Ecto neural progenitor cell (in vitro differentiated cells): ENCODE results near the gene RAMACL.
"Not testable (repeated sequence)": the region's sequence is repeated elsewhere in the genome, so short reads cannot be mapped to it uniquely, and the experiment has no call there.

Experiments used
- DNase-seq: peaks from one replicate; pipeline ENCODE4 v3.0.0-alpha.2; 2018; ENCODE audit warnings: low spot score

RAMACL gene

DNA sequence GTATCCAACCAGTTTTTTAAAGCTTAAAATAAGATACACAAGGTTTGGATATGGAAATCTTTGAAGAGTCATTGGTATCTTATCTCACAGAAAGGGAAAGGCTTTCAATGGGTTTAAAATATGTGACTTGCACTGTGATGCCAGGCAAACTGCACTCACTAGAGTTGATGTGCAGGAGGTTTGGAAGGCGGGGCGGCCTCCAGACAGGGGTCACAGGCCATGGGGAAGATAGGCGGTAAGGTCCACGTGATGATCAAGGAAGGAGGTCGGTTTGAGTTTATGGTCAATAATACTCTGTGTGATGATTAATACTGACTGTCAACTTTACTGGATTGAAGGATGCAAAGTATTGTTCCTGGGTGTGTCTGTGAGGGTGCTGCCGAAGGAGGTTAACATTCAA lies 9.5 kb upstream of the RAMACL start:
- DNase-seq, result no peak

DNA sequence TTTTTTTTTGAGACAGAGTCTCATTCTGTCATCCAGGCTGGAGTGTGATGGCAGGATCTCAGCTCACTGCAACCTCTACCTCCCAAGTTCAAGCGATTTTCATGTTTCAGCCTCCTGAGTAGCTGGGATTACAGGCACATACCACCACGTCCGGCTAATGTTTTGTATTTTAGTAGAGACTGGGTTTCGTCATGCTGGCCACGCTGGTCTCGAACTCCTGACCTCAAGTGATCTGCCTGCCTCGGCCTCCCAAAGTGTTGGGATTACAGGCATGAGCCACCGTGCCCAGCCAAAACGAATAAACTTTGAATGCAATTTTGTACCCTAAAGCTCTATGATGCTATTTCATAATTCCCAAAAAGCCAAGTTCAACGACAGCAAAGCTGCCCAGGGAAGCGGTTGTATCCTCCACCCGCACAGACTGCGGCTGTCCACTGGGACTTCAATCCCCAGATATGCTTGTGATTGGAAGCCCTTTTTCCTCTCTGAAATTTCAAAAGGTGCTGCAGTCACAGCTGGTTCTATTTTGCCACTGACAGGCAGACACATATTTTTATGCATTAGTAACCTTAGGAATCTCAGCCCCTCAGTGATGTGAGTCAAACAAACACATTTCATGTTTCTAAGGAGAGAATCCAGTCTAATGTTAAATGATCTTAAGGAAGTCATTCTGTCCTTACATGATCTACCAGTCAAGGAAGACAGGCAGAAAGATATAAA lies 8.7 kb upstream of the RAMACL start:
- DNase-seq, result no peak

DNA sequence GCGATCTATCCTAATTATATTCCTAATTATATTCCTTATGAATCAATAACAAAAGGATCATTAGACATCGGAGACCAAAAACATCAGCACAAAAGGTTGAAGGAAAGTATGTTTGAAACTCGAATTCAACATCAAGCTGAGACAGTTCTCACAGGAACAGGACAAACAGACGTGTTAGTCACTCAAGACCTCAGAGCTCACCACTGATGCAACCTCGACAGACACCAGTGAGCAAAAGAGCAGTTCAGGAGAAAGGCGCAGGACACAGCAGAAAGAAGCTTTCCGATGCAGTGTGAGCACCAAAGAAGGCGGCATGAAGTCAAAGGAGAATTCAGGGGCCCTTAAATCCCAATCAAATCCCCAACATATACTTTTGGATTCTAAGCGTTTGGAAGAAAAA lies 6.3 kb upstream of the RAMACL start:
- no peak for DNase-seq

DNA sequence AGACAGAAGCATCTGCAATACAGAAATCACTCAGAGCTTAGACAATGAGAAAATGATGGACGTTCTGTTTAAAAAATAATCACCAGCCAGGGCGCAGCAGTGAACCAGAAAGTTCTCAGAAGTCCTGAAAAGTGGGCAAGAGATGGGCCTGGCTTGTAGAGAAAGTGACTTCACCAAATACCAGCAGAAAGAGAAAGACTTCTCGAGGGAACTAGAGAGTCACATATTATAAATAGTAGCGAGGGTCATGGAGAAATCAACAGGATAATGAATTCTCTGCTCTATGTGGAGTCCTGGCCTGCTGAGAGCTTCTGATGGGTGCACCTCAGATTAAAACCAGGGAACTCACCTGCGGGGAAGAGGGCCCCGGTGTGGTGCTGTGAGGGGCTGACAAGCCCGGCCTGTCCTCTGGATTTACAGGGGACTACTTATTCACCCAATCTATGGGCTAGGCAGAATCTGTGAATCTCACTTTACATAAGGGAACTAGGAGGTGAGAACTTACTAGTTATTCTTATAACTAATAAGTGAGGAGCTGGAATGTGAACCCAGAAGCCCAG lies 5.6 kb upstream of the RAMACL start:
- no peak for DNase-seq

DNA sequence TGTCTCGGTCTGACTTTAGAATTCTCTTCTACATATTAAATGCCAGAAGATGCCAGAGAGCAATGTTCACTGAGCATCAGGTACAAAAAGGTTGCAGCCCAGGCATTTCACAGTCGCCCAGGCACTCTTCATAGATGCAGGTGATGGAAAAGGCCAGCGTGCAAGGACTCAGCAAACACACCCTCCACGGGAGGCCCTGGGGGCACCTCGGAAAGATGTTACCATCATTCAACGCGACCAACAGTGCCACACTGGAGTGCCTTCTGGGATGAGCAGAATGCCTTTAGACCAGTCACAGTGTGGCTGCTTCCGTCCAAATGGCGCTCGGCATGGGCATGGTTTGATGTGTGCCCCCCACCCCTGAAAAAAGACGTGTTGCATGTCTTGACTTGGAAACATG lies 4.5 kb upstream of the RAMACL start:
- no peak for DNase-seq

DNA sequence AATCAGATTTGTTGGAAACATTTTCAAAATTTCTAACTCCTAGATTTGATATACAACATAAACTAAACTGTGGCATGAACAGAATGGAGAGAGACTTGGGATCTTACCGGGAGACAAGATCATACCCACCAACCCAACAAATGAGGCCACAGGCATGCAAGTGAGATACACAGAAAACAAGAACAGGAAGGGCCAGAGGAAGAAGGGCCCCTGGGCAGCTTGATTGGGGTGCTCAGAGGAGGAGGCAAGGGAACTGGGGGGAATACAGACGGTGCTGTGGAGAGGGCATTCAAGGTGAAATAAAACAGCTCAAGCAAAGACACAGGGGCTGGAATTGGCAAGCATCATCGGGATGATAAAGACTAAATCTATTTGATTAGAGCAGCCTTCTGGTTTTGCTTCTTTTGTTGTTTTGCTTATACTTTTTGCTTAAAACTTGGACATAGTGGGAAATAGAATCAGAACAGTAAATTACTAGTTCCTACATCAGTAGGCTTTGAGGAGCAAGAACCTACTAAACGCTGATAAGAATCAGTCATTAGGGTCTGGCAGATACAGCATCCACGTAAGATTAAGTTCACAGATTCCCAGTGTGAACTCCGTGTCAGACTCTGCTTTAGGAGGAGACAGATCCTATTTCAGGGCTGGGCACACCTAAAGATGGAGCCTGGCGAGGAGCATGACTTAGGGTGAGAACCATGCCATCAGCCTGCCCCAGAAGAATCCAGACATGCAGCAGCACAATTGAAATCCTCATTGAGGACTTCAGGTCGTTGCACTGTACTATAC lies 3.5 kb upstream of the RAMACL start:
- DNase-seq, result no peak

DNA sequence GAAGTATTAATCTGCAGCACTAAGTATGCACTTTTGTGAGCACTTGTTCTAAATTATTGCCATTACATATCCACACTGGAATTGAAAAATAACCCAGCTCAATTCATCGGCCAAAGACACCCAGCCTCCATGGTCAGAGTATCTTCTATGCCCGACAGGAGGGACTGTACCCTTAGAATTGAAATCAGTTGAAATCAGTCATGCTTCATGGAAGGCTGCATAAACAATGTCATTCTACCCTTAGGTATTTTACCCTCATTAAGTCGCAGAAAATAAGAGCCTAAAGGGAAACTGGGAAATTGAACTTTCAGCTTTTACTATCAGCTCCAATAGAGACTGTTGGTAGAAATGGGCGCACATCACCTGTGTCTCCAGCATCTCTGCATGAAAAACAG lies 2.9 kb upstream of the RAMACL start:
- DNase-seq, result no peak

DNA sequence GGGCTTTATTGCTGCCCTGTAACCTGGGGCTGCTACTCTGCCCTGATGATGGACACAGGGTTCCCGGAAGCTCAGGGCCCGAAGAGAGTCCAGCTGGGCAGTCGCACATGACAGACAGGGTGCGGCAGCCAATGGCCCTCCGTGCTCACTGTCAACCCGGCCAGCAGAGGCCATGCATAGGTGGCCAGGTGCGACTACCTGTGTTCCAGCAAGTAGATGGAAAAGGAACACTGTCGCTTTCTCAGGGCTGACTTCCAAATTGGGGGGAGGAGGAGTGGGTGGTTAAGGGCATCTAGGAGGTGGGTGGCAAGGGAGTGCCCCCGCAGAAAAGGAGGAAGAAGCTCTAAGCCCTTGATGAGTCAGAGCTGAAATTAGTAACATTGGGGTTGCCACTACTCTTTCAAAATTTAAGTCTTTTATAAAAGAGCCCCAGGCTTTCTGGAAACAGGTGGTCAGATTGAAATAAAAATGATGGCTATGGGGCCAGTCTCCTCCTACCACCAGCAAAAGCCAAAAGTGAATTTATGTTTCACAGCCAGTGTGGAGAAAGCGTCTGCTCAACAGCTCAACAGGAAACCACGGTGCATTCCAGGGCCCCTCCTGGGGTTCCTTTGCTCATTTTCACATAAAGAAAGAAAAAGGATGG lies 2.3 kb upstream of the RAMACL start:
- no peak for DNase-seq

DNA sequence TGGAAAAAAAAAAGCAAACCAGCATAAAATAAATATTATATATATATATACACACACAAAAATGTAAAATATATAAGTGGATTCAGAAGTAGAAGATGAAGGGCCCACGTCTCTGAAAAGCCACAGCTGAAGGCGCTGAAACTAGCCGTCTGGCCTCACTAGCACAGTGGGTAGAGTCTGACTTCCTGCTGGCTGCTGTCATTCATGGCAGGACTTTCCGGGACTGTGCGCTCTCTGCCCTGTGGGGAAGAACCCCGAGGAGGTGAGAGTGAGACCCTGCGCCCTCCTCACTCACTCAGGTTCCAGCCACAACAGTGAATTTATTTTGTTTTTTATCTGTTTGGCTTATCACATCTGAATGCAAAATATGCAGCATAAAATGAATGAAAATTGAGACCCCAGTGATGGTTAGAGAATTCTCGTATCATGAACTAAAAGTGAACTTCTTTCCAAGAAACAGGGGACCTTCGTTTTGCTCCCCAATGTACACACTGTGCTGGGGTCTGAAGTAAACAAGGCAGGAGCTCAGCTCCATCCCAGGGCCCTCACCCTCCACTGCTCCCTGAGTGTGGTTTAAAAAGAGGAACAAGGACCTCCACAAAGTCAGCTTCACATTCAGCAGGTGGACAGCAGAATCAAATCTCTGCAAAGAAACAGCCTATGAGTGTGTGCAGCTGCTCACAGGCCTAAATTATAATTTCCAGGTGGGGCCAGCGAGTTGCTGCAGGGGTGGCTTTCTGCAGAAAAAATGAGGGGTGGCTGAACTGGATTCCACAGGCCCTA lies 1.3 kb upstream of the RAMACL start:
- no peak for DNase-seq

DNA sequence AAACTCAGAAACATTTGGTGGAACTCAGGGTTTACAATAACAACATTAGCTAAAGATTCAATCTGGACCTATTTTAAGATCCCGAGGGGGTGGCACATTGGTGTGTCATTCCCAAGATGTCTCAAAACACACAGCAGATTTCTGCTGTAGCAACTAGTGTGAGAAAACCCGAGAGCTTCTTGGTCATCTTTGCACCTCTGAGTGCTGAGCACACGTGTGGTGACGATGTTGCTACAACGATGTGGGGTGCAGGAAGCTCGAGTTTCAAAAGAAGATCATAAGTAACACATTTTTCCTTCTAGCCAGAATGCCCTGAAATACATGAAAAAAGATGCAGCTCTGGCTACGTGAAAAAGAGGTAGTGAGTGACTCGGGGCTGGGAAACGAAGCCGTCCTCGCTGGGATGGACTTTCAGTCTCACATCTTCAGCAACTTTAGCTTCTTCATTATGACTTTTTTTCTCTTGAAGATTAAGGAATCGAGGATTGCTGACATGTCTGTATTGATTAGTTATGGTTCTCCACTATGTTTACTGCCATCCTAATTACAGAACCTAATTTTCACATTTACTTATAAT lies 1.5 kb downstream of the RAMACL start:
- DNase-seq, result no peak

DNA sequence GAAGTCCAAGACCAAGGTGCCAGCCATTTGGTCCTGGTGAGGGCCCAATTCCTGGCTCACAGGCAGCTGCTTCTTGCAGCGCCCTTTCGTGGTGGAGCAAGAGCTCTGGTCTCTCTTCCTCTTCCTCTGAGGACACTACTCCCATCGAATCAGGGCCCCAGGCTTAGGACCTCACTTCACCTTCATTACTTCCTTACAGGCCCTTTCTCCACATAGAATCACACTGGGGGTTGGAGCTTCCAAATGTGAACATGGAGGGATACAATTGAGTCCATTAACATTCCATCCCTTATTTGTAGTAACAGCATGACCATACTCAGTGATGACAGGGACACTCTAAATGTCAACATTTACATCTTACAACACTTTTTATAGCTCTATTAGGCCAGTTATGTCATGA lies 2.3 kb downstream of the RAMACL start:
- no peak for DNase-seq

DNA sequence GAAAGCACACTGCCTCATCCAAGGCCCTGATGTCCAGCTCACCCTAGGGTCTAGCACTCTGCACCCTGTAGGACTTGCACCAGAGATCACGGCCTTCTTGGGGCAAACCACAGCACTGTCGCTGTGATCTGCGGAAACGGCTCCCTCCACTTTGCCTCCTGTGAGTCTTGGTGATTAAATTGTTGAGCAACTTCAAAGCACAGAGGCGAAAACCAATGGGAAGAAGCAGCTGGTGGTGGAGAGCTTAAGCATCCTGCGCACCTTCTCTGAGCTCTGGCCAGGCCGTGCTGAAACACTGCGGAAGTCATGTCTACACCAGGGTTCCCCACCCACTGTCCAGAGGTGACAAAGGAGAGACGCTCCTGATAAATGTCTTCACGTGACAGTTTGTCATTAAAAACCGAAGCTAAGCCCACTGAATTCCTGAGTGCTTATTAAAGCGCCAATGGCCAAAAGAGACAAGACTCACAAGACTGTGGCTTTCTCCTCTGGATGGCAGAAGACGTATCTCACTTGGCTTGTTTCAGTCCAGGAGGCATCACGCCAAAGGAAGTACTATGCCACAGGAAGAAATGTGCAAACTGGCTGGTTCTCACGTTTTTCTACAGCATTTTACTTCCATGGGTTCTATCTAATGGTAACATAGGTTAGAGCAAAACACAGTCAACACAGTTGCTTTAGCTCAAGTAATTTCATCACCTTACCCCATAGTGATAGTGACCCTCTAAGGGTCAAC lies 3.1 kb downstream of the RAMACL start:
- no peak for DNase-seq

DNA sequence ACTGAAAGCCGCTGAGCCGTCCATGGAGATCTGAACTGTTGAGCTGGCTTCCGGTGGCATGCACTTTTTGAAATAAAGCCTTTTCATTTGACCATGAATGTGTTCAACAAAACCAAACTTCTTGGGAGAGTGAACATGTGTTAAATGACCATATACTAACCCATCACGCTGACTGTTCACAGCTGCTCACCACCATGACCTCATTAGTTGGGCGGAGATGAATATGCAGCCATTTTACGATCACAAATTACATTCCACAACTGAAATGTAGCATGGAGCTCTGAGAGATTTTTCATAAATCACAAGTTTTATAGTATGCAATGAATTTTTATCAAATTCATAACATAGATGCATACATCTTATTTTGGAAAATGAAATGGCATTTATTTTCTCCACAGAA lies 4.2 kb downstream of the RAMACL start:
- DNase-seq, result no peak

DNA sequence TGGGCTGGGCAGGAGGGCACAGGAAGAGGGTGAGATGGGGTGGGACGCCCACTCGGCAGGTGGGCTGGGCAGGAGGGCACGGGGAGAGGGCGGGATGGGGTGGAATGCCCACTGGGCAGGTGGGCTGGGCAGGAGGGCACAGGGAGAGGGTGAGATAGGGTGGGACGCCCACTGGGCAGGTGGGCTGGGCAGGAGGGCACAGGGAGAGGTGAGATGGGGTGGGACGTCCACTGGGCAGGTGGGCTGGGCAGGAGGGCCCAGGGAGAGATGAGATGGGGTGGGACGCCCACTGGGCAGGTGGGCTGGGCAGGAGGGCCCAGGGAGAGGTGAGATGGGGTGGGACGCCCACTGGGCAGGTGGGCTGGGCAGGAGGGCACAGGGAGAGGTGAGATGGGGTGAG lies 4.7 kb downstream of the RAMACL start:
- not testable (repeated sequence) for DNase-seq

DNA sequence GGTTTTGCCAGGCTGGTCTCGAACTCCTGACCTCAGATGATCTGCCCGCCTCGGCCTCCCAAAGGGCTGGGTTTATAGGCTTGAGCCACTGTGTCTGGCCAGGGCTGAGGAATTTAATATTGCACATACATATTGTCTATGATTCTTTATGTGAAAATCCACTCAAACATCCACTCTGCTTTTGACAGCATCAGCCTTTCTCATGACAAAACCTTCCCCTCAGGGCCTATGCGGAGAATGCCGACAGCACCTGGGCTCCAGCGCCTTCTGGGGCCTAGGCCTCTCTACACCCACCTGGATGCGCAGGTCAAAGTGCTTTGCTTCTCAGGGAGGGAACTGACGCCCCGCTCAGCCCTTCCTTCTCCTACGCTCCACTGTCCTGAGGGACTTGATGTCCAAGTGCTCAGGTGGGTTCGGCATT lies 5.4 kb downstream of the RAMACL start:
- DNase-seq, result no peak

DNA sequence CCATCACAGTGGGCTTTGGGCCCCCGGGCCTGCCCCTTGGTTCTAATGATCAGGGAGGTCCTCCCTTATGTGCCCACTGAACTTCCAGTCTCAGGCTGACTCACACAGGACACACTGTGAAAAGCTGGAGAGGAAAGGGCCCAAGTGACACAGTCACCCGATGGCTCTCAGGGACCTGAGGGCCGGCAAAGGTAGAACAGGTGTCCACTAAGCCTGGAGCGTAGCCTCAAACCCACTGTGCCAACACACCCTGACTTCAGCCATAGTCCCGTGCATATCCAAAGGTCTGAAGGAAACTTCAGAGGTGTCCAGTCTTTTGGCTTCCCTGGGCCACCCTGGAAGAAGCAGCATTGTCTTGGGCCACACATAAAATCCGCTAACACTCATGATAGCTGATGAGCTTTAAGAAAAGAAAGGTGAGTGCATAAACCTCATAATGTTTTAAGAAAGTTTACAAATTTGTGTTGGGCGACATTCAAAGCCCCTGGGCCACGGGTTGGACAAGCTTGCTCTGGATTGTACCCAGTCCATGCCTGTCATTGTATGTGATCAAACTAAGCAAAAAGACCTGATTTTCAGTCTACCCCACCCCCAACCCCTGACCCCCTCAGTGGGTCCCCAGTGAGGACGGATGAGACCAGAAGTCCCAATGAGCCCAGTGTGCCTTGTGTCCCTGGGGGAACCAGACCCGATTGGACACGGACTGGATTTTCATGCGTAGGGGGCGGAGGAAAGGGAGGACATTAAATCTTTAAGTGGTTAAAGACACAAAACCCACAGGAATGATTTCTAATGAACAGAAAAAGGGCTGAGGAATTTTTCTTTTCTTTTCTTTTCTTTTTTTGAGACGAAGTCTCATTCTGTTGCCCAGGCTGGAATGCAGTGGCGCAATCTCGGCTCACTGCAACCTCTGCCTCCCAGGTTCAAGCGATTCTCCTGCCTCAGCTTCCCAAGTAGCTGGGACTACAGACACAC lies 6.1 kb downstream of the RAMACL start:
- DNase-seq, result no peak

DNA sequence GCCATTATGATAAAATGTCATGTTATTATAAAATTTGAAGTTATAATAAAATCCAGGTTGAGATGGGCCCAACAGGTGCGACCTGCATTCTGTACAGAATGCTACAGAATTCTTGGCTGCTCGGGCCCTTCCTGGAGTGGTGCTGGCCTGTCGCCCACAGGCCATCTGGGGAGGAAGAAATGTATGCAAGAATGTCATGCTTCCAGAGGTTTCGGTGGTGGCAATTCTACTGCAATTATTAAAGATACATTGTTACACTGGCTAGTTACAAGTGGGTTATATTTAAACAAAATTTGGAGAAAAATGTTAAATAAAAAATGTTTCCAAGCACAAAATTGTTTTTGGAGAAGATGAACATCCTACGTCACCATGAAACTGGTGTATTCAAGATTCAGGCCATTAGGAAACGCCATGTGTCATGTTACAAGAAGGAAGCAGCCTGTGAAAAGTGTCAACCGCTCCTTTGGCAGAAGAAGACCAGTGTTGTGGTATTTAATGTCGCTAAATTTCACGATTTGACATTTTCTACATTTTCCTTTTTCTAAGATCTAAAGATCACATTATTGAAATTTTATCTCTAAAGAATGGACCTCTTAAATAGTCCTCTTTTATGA lies 7.1 kb downstream of the RAMACL start:
- DNase-seq, result no peak

DNA sequence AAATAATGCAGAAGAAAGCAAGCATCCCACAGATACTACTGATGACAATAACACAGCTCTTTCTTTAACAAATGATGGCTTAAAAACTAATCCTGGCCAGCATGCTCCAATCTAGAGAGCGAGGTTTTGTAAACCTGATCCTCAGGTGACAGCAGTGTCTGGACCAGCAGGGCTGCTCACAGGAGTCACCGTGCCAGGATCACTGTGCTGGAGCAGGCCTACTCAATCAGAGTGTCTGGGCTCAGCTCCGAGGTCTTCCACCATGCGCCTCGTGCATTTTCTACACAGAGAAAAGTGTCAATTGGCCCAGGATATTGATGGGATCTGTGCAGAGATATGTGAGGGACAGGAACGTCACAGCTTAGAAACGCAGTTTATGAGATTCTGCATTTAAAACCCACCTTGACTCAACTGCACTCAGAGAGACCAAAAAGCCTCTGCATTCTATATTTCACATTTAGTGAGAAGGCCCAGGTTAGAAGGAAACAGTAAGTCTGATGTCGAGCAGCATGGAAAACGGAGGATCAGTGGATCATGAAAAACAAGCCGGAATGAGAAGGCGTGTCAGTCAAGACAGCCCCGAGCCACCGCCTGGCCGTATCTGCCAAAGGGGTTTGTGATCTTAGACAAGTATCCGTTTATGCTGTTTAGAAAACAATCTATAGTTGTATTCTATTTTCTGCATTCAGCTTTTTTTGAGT lies 7.8 kb downstream of the RAMACL start:
- no peak for DNase-seq

DNA sequence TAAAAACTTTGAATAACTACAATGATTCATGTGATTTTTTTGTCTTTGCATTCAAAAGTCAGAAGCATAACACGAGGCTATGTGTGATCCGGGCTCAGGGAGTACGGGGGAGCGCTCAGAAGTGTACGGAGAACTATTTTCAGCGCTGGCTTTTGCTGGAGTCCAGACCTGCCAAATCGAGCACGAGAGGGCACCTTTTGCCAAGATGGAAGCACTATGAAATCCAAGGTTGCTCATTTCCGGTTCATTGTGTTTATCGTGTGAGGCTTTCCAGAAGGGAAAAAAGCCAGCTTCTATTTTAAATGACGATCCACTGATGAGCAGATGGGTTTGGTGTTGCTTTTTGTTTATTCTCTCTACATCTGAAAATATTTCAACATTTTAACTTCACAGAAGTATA lies 11.3 kb downstream of the RAMACL start:
- no peak for DNase-seq
